Measurements from ENCODE around the gene PARD3B. TPM values are rescaled to one million over a fixed set of nuclear protein-coding genes. Genes with fewer than 3 reads are reported as not detected.

Gene PARD3B
- total RNA-seq, 1 experiment from 2014 or later, result 3.6 TPM

- no TSS peak for BruUV-seq (replicated peaks)
- ATAC-seq (no peak), DNase-seq (ENCODE audit: low read depth, low spot score) (no peak)
- H3K4me3 ChIP-seq (ENCODE audit: low read depth in 2 of 2, low read length in 2 of 2), result no peak overlapping the region
- ChIA-PET CTCF (no interaction called here), POLR2A (no interaction called here)
- in situ Hi-C loops (cut with HindIII; ENCODE audit: low pct_unique_long_range_greater_than_20kb, low sequenced_read_pairs), result no loop called here
- H3K9me3 ChIP-seq (ENCODE audit: control insufficient read depth, insufficient read depth, low read depth, low read length), result no peaks in the 10 kb centered on the region
- intact Hi-C loops (cut with micrococcal nuclease; ENCODE audit: unreplicated experiment), result no loop called here
- no peak overlapping the region for H3K27ac ChIP-seq (ENCODE audit: low read length)
- no peaks in the 10 kb centered on the region for H3K4me1 ChIP-seq (ENCODE audit: control insufficient read depth, insufficient read depth, low read length)
- no peaks in the 10 kb centered on the region for H3K36me3 ChIP-seq (ENCODE audit: control insufficient read depth, insufficient read depth, low read length)
- TF ChIP-seq CTCF (IDR thresholded peaks at IDR 0.05) (no peak), REST (IDR thresholded peaks at IDR 0.05; ENCODE audit: insufficient read depth in 1 of 2, low read depth in 2 of 2, low read length in 1 of 2) (no peak), TCF7L2 (IDR thresholded peaks at IDR 0.05; ENCODE audit: low read depth, low read length) (no peak), POLR2AphosphoS5 (IDR thresholded peaks at IDR 0.05; ENCODE audit: low read depth, low read length) (no peak), SIN3A (IDR thresholded peaks at IDR 0.05; ENCODE audit: borderline replicate concordance, insufficient read depth, low read depth, low read length) (no peak)
- no peaks in the 10 kb centered on the region for H3K27me3 ChIP-seq (ENCODE audit: control insufficient read depth, insufficient read depth, low read length)
Observed at GRCh38 chr2:204986641-204987040, 441.4 kb downstream of the PARD3B start.

- Histone ChIP-seq H3K27me3 (ENCODE audit: control insufficient read depth, insufficient read depth, low read length) (no peaks in the 10 kb centered on the region), H3K4me1 (ENCODE audit: control insufficient read depth, insufficient read depth, low read length) (no peaks in the 10 kb centered on the region), H3K36me3 (ENCODE audit: control insufficient read depth, insufficient read depth, low read length) (no peaks in the 10 kb centered on the region), H3K4me3 (ENCODE audit: low read depth in 2 of 2, low read length in 2 of 2) (no peak overlapping the region), H3K27ac (ENCODE audit: low read length) (no peak overlapping the region), H3K9me3 (ENCODE audit: control insufficient read depth, insufficient read depth, low read depth, low read length) (no peaks in the 10 kb centered on the region)
- POLR2A ChIA-PET, result no interaction called here
- in situ Hi-C loops (cut with HindIII; ENCODE audit: low pct_unique_long_range_greater_than_20kb, low sequenced_read_pairs), result no loop called here
- DNase-seq (ENCODE audit: low read depth, low spot score) (no peak), ATAC-seq (no peak)
- CTCF ChIA-PET, result no interaction called here
- intact Hi-C loops (cut with micrococcal nuclease; ENCODE audit: unreplicated experiment), result no loop called here
- no peak for TF ChIP-seq REST (IDR thresholded peaks at IDR 0.05; ENCODE audit: insufficient read depth in 1 of 2, low read depth in 2 of 2, low read length in 1 of 2)
- TF ChIP-seq CTCF (IDR thresholded peaks at IDR 0.05), result no peak
- no peak for TF ChIP-seq SIN3A (IDR thresholded peaks at IDR 0.05; ENCODE audit: borderline replicate concordance, insufficient read depth, low read depth, low read length)
- TF ChIP-seq TCF7L2 (IDR thresholded peaks at IDR 0.05; ENCODE audit: low read depth, low read length), result no peak
- no peak for TF ChIP-seq POLR2AphosphoS5 (IDR thresholded peaks at IDR 0.05; ENCODE audit: low read depth, low read length)
- BruUV-seq (replicated peaks), result no TSS peak
Observed at GRCh38 chr2:204988836-204989235, 443.6 kb downstream of the PARD3B start.

All from Panc1 (cell line).